Activated CD4-positive, alpha-beta T cell treated with anti-CD3 and anti-CD28 coated beads, Interleukin-2, amount 50 U/mL, for 24 hours (primary cell): ENCODE data around the gene OR8B3.
"Not testable (repeated sequence)": the region's sequence is repeated elsewhere in the genome, so short reads cannot be mapped to it uniquely, and the experiment has no call there.

Source experiments
- DNase-seq, 2 donors: peaks; one replicate each; pipeline ENCODE4 v3.0.0-alpha.2; 2020; ENCODE audit warnings: low read depth in 1 of 2, low spot score in 1 of 2

The OR8B3 gene

DNA sequence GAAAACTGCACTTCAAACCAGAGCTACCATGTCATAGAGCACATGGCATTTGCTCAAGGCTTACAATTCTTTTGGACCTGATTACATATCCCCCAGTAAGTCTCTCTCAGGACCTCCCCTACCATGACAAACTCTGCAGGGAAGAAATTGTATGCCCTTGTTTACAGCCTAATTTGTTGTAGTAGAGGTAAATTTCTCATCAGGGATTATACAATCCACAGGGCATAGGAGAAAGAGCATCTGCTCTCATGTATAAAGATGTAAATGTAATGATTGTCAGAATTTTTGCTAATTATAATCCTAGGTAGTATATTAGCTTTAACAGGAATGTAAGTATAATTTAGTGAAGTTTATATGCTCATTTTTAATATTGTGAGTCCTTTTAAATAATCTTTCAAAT lies at the start of gene OR8B3:
OR8B3 (minus strand) TSS at position 101 of the 400 bp plus-strand sequence. CDS start 1,673 bp downstream, outside the sequence.
- no peak for DNase-seq

- no peak for DNase-seq
These were observed 48.1 kb upstream of the OR8B3 start for GRCh38 chr11:124446916-124447315.

- no peak for DNase-seq
These were observed 46.9 kb upstream of the OR8B3 start, which contains the start of gene OR8B8 for GRCh38 chr11:124445646-124446150. TSS of gene OR8B8 (minus strand) at chr11:124445696. CDS start at chr11:124441085, 4,611 bp downstream.

GRCh38 chr11:124442847-124443246 lies 44.0 kb upstream of the OR8B3 start:
- no peak for DNase-seq

DNA sequence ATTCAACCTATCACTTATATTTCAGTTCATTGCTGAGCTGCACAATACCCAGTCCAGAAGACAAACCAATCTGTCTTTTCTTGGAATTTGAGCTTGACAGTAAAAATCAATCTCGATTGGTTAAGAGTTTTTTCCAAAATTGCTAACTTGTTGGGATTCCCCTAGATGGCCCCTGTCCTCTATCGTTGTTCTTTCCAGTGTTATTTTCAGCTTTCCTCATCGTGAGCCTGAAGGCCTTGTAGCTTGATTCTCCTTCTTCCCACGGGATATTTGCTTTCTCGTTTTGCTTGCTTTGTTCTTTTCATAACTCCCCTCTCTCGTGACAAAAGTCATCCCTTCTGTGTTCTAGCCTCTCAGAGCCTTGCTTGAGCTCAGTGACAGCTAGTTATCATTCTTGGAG lies 43.6 kb upstream of the OR8B3 start:
- no peak for DNase-seq

GRCh38 chr11:124441519-124441918 lies 42.7 kb upstream of the OR8B3 start:
- DNase-seq, result no peak

- DNase-seq, result no peak
These were observed 42.3 kb upstream of the OR8B3 start for GRCh38 chr11:124441081-124441480.

GRCh38 chr11:124440608-124441007 lies 41.8 kb upstream of the OR8B3 start:
- no peak for DNase-seq

GRCh38 chr11:124434699-124435098 lies 35.9 kb upstream of the OR8B3 start:
- no peak for DNase-seq

- no peak for DNase-seq
These were observed 30.8 kb upstream of the OR8B3 start for GRCh38 chr11:124429599-124429998.

DNA sequence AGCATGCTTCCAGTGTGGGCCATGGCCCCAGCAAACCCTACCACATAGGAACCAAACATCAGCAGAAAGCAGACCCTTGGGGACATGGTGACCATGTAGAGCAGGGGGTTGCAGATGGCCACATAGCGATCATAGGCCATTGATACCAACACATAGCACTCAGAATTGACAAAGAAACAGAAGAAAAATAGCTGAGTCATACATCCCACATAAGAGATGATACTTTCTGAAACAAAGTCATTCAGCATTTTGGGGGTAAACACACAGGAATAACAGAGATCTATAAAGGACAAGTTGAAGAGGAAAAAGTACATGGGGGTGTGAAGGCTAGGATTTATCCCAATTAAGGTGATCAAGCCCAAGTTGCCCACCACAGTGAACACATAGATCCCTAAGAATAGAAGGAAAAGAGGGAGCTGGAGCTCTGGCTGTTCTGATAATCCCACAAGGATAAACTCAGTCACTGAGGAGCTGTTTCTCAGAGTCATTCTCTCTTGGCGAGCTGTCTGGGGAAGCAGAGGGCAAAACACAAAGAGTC lies 25.6 kb upstream of the OR8B3 start, which contains the start of gene OR8B4:
OR8B4 (minus strand) TSS at position 488 of the 538 bp plus-strand sequence; CDS start at position 488, 0 bp downstream.
- DNase-seq, result no peak

GRCh38 chr11:124421043-124421442 lies 22.2 kb upstream of the OR8B3 start:
- DNase-seq, result no peak

- no peak for DNase-seq
These were observed 16.6 kb upstream of the OR8B3 start for GRCh38 chr11:124415356-124415923.

DNA sequence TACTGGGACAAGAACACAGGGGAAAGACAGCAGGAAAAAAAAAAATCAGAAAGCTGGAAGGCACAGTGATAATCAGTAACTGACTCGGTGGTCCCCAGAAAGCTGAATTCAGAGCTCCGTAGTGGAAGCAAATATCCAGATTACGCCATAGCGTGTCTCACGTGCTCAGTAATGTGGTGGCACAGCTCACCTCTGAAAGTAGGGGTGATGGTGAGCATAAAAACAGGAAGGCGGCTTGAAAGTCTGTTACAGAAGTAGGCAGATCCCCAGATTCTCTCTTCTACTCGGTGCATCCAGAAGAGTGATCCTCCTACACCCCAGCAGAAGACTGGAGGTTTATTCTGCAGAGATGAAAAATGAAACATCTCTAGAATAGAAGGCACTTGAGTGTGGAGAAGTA lies 11.1 kb upstream of the OR8B3 start:
- DNase-seq, result no peak

GRCh38 chr11:124405581-124405980 lies 6.8 kb upstream of the OR8B3 start:
- no peak for DNase-seq

- not testable (repeated sequence) for DNase-seq
These were observed 4.4 kb upstream of the OR8B3 start for GRCh38 chr11:124403186-124403585.

GRCh38 chr11:124402326-124402922 lies 3.6 kb upstream of the OR8B3 start:
- DNase-seq, result peak in 1 of 2 donors; percentile 27

GRCh38 chr11:124396847-124397246 lies 2.0 kb downstream of the OR8B3 start:
- not testable (repeated sequence) for DNase-seq

DNA sequence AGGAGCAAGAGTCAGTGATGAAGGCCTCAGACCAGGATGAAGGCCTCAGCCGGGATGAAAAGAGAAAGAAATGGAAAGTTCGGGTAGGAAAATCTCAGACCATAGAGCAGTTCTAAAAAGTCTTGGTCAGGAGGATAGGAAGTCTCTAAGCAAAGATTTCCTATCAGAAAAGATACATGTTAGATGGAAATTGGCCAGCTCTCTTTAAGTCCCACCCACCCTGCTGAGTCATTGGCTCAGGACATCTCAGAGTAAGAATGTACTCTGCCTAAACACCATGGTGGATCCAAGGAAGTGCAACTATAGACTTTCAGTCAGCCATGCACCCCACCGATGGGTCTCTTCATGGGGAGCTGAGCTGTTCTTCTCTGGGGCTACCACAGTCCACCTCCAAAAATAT lies 4.4 kb downstream of the OR8B3 start:
- DNase-seq, result no peak

- DNase-seq, result no peak
These were observed 14.4 kb downstream of the OR8B3 start, which contains the start of gene OR8B2 for GRCh38 chr11:124384399-124384798. TSS of gene OR8B2 (minus strand) at chr11:124384499. CDS start at chr11:124383343, 1,156 bp downstream.

- not testable (repeated sequence) for DNase-seq
These were observed 16.0 kb downstream of the OR8B3 start for GRCh38 chr11:124382857-124383256.

- DNase-seq, result no peak
These were observed 18.2 kb downstream of the OR8B3 start for GRCh38 chr11:124380585-124380984.
